HEK293T (cell line): ENCODE data around the gene COL27A1.

Source experiments
- ARNT ChIP-seq: fragments of 450-650 bp; IDR thresholded peaks from 2 replicates; pipeline ENCODE4 v1.6.1; 2017; ENCODE audit warnings: mild to moderate bottlenecking
- FOXM1 ChIP-seq: fragments of 450-650 bp; IDR thresholded peaks from 2 replicates; pipeline ENCODE4 v1.6.1; 2017; ENCODE audit warnings: mild to moderate bottlenecking, borderline replicate concordance
- SP1 ChIP-seq: fragments of 450-650 bp; IDR thresholded peaks from 2 replicates; pipeline ENCODE4 v1.6.1; 2017
- TARDBP ChIP-seq: fragments of 450-650 bp; IDR thresholded peaks from 2 replicates; pipeline ENCODE4 v1.6.1; 2016
- TF ChIP-seq, protein P1 (sequence below): fragments of 450-650 bp; IDR thresholded peaks from 2 replicates; pipeline ENCODE4 v1.6.1; 2016

DNA sequence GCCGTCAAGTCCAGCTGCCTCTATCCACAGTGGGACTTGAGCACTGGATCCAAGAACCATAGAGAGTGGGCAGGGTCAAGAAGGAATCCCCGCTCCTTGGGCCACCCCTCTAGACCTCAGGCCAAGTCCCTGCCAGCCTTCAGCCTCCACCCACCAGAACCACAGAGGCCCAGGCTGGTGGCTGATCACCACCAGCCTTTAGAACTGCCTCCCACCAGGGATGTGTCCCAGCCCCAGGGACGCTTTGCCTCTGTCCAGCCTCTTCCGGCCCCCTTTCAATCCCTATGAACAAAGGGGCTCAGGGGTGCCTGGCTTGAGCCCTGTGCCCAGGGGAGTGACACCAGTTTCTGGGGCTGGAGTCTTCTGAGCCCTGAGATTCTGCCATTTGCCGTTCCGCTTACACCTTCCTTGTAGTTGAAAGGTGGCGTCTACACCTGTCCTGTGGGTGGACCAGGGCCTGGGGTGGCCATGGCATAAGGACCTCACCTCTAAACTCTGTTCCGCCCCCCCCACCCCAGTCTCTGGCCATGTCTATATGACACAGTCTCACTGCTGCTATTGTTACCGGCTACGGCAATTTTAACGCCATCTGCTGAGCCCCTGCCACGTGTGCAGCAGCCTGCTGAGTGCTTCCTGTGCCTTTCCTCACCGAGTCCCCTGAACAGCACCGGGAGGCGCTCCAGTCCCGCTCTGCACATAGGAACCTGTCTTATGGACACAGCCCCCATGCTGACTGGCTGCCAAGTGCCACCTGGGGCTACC lies 131.8 kb downstream of the COL27A1 start:
- TF ChIP-seq FOXM1 (no peak), TARDBP (no peak), SP1 (no peak), ARNT (no peak)
- TF ChIP-seq, protein P1, sequence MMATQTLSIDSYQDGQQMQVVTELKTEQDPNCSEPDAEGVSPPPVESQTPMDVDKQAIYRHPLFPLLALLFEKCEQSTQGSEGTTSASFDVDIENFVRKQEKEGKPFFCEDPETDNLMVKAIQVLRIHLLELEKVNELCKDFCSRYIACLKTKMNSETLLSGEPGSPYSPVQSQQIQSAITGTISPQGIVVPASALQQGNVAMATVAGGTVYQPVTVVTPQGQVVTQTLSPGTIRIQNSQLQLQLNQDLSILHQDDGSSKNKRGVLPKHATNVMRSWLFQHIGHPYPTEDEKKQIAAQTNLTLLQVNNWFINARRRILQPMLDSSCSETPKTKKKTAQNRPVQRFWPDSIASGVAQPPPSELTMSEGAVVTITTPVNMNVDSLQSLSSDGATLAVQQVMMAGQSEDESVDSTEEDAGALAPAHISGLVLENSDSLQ = no peak
